Measurements from ENCODE around the gene EPB41L5.

- TF ChIP-seq GATA2 (IDR thresholded peaks at IDR 0.05; ENCODE audit: low read depth, low read length), result no peak
- TF ChIP-seq GATA3 (IDR thresholded peaks at IDR 0.05; ENCODE audit: low read depth, low read length), result no peak
These were observed 7.7 kb downstream of the EPB41L5 start for GRCh38 chr2:120020554-120020953.

All from SH-SY5Y (cell line).